Loucy (cell line): ENCODE results near the gene CD19.

Source experiments
- H2AFZ ChIP-seq: fragments of 200-600 bp; sonication (generic); 2 replicates; pipeline ENCODE4 v1.6.0; 2016; ENCODE audit warnings: antibody characterized with exemption, mild to moderate bottlenecking, low read length, moderate library complexity
- H3F3A ChIP-seq: fragments of 200-600 bp; 2 replicates; pipeline ENCODE4 v1.6.0; 2016; ENCODE audit warnings: antibody characterized with exemption, low read depth, mild to moderate bottlenecking
- H3K27me3 ChIP-seq: fragments of 200-600 bp; sonication (generic); 2 replicates; pipeline ENCODE4 v1.6.1; 2014; ENCODE audit warnings: low read length, mild to moderate bottlenecking; ENCODE audit not compliant: insufficient read depth, poor library complexity, severe bottlenecking
- H3K36me3 ChIP-seq: fragments of 200-600 bp; sonication (generic); 2 replicates; pipeline ENCODE4 v1.6.1; 2016; ENCODE audit warnings: low read length; ENCODE audit not compliant: insufficient read depth
- H3K4me1 ChIP-seq: fragments of 200-600 bp; sonication (generic); 2 replicates; pipeline ENCODE4 v1.5.1; 2014; ENCODE audit warnings: low read length, mild to moderate bottlenecking; ENCODE audit not compliant: insufficient read depth, poor library complexity, severe bottlenecking
- H3K4me2 ChIP-seq: fragments of 200-600 bp; sonication (generic); 2 replicates; pipeline ENCODE4 v1.6.0; 2014; ENCODE audit warnings: antibody characterized with exemption, low read length, low read depth, mild to moderate bottlenecking; ENCODE audit not compliant: poor library complexity, severe bottlenecking
- H3K4me3 ChIP-seq: fragments of 200-600 bp; sonication (generic); 2 replicates; pipeline ENCODE4 v1.5.1; 2014; ENCODE audit warnings: low read length, mild to moderate bottlenecking, mixed read lengths; ENCODE audit not compliant: poor library complexity, severe bottlenecking
- H3K79me2 ChIP-seq: fragments of 200-600 bp; sonication (generic); 2 replicates; pipeline ENCODE4 v1.6.1; 2014; ENCODE audit warnings: low read length; ENCODE audit not compliant: insufficient read depth
- H3K9ac ChIP-seq: fragments of 200-600 bp; sonication (generic); 2 replicates; pipeline ENCODE4 v1.6.0; 2014; ENCODE audit warnings: mild to moderate bottlenecking, low read depth, low read length, moderate library complexity; ENCODE audit not compliant: poor library complexity, severe bottlenecking
- H3K9me2 ChIP-seq: fragments of 200-600 bp; sonication (generic); replicated peaks from 2 replicates; pipeline ENCODE4 v1.6.1; 2016; ENCODE audit warnings: low read depth, low read length, mixed read lengths
- H3K9me3 ChIP-seq: fragments of 200-600 bp; sonication (generic); 2 replicates; pipeline ENCODE4 v1.6.1; 2014; ENCODE audit warnings: mild to moderate bottlenecking, antibody characterized with exemption, low read length, low read depth; ENCODE audit not compliant: insufficient read depth
- H4K20me1 ChIP-seq: fragments of 200-600 bp; sonication (generic); 2 replicates; pipeline ENCODE4 v1.6.0; 2014; ENCODE audit warnings: antibody characterized with exemption, low read length, mild to moderate bottlenecking; ENCODE audit not compliant: insufficient read depth, poor library complexity, severe bottlenecking
- EZH2phosphoT487 ChIP-seq: fragments of 200-600 bp; IDR thresholded peaks from 2 replicates; pipeline ENCODE4 v1.6.1; 2018; ENCODE audit warnings: antibody characterized with exemption, mild to moderate bottlenecking, moderate library complexity, borderline replicate concordance
- TF ChIP-seq, protein P1 (sequence below): fragments of 200-600 bp; sonication (generic); conservative IDR thresholded peaks from 2 replicates; pipeline ENCODE4 v1.5.1; 2014; ENCODE audit warnings: mild to moderate bottlenecking, antibody characterized with exemption, low read length

Gene CD19

DNA sequence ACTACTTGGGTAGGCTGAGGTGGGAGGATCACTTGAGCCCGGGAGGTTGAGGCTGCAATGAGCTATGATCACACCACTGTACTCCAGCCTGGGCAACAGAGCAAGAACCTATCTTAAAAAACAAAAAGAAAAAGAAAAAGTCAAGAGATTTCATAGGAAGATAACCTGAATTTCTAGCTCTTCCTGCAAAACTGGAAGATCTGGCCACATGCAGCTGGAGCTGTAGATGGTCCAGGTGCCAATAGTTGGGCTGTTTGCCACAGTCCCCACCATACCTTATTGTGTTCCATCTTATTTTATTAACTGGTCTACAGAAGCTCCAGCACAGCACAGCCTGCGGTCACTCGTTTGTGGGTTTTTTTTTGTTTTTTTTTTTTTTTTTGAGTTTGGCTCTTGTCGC, 38.5 kb upstream of the CD19 start:
- H4K20me1 ChIP-seq, result no peaks in the 10 kb centered on the region
- TF ChIP-seq, protein P1, sequence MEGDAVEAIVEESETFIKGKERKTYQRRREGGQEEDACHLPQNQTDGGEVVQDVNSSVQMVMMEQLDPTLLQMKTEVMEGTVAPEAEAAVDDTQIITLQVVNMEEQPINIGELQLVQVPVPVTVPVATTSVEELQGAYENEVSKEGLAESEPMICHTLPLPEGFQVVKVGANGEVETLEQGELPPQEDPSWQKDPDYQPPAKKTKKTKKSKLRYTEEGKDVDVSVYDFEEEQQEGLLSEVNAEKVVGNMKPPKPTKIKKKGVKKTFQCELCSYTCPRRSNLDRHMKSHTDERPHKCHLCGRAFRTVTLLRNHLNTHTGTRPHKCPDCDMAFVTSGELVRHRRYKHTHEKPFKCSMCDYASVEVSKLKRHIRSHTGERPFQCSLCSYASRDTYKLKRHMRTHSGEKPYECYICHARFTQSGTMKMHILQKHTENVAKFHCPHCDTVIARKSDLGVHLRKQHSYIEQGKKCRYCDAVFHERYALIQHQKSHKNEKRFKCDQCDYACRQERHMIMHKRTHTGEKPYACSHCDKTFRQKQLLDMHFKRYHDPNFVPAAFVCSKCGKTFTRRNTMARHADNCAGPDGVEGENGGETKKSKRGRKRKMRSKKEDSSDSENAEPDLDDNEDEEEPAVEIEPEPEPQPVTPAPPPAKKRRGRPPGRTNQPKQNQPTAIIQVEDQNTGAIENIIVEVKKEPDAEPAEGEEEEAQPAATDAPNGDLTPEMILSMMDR, result no peak
- no peak for TF ChIP-seq EZH2phosphoT487
- no peaks in the 10 kb centered on the region for H3K36me3 ChIP-seq
- no peaks in the 10 kb centered on the region for H3K9me3 ChIP-seq
- no peak overlapping the region for H3K4me3 ChIP-seq
- no peaks in the 10 kb centered on the region for H3F3A ChIP-seq
- H3K9me2 ChIP-seq, result no peaks in the 10 kb centered on the region
- H3K9ac ChIP-seq, result no peak overlapping the region
- no peak overlapping the region for H3K4me2 ChIP-seq
- no peaks in the 10 kb centered on the region for H3K79me2 ChIP-seq
- H2AFZ ChIP-seq, result no peak overlapping the region
- no peaks in the 10 kb centered on the region for H3K4me1 ChIP-seq
- H3K27me3 ChIP-seq, result no peaks in the 10 kb centered on the region

DNA sequence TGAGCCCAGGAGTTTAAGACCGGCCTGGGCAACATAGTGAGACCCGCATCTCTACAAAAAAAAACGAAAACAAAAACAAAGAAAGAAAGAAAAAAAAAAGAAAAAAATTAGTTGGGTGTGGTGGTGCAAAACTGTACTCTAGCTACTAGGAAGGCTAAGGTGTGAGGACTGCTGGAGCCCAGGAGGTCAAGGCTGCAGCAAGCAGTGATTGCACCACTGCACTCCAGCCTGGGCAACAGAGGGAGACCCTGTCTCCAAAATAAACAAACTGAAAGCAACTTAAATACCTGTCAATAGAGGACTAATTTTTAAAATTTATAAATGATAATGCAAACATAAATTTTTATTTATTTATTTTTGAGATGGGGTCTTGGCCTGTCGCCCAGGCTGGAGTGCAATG, 36.2 kb upstream of the CD19 start:
- no peak overlapping the region for H3K4me2 ChIP-seq
- H3K4me1 ChIP-seq, result no peaks in the 10 kb centered on the region
- H3K36me3 ChIP-seq, result no peaks in the 10 kb centered on the region
- no peak overlapping the region for H2AFZ ChIP-seq
- no peaks in the 10 kb centered on the region for H3K9me3 ChIP-seq
- no peak overlapping the region for H3K9ac ChIP-seq
- no peaks in the 10 kb centered on the region for H3K79me2 ChIP-seq
- no peaks in the 10 kb centered on the region for H4K20me1 ChIP-seq
- no peak overlapping the region for H3K4me3 ChIP-seq
- no peaks in the 10 kb centered on the region for H3K27me3 ChIP-seq
- no peaks in the 10 kb centered on the region for H3K9me2 ChIP-seq
- no peak for TF ChIP-seq EZH2phosphoT487
- TF ChIP-seq, protein P1, result no peak
- H3F3A ChIP-seq, result no peaks in the 10 kb centered on the region

DNA sequence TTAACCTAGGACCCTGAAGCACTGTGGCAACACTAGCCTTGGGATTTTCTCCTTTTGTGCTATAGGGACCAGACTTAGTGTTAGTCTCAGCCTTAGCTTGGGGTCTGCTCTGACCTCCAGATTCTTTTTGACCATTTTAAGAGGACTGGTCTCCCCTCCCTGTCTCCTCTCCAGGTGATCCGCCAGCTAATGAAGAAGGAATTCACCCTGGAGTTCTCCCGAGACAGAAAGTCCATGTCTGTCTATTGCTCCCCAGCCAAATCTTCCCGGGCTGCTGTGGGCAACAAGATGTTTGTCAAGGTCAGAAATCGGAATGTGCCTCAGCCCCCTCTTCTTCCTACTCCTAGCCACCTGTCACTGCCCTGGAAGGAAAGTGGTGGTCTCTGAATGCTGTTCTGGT, 33.9 kb upstream of the CD19 start:
- Histone ChIP-seq H3K9ac (no peak overlapping the region), H3K9me3 (no peaks in the 10 kb centered on the region), H3K4me2 (no peak overlapping the region), H3F3A (no peaks in the 10 kb centered on the region), H3K9me2 (no peaks in the 10 kb centered on the region), H2AFZ (no peak overlapping the region), H3K4me1 (no peaks in the 10 kb centered on the region), H3K79me2 (no peaks in the 10 kb centered on the region), H4K20me1 (no peaks in the 10 kb centered on the region), H3K4me3 (no peak overlapping the region), H3K27me3 (no peaks in the 10 kb centered on the region), H3K36me3 (no peaks in the 10 kb centered on the region)
- TF ChIP-seq, protein P1, result no peak
- no peak for TF ChIP-seq EZH2phosphoT487
